Measurements from ENCODE around the gene PCK2. TPM values are rescaled to one million over a fixed set of nuclear protein-coding genes. Genes with fewer than 3 reads are reported as not detected.
A peak's percentile ranks its signal among the peaks of the same experiment; 100 is the strongest.
"Not testable (repeated sequence)": the region's sequence is repeated elsewhere in the genome, so short reads cannot be mapped to it uniquely, and the experiment has no call there.

PCK2 gene
- 10 to 100 TPM; 20.7 to 30.6 TPM for total RNA-seq
- polyA plus RNA-seq (ENCODE audit: insufficient read depth, low read depth, low replicate concordance), result 43.6 TPM
- long read RNA-seq, donor 1, partial matches to known transcripts, result 0 of 2 reads
- long read RNA-seq, donor 1, other reads (novel, unspliced or antisense), result 0 of 2 reads
- long read RNA-seq, donor 2, result 0 reads

- 0 to 1% methylated on average over 26 to 68 of the region's 68 CpGs for WGBS, 2 donors
- peak; percentile 82 for DNase-seq
- H3K4me1 ChIP-seq, result peaks cover 12% of the 10 kb centered on the region
- no peaks in the 10 kb centered on the region for H3K9me3 ChIP-seq
- intact Hi-C loops (cut with DNase I; ENCODE audit: low total_unique reads), result no loop called here
- H3K27ac ChIP-seq, result peak within 1 kb of the TSS; percentile 82 to 85
- no peaks in the 10 kb centered on the region for H3K36me3 ChIP-seq (ENCODE audit: low read depth, missing control alignments)
- TF ChIP-seq CTCF (IDR thresholded peaks at IDR 0.05), result no peak
- no peak for TF ChIP-seq POLR2A (IDR thresholded peaks at IDR 0.05)
- H3K4me3 ChIP-seq, result peak within 1 kb of the TSS; percentile 54 to 89
- H3K27me3 ChIP-seq, result no peaks in the 10 kb centered on the region
Observed at GRCh38 chr14:24093901-24094840, at the start of gene PCK2. TSS of gene PCK2 (plus strand) at chr14:24094311. CDS start at chr14:24094406, 95 bp downstream.

- H3K27me3 ChIP-seq; H3K9me3 ChIP-seq; H3K4me3 ChIP-seq; H3K27ac ChIP-seq; intact Hi-C loops (cut with DNase I; ENCODE audit: low total_unique reads); H3K36me3 ChIP-seq (ENCODE audit: low read depth, missing control alignments); H3K4me1 ChIP-seq: not testable (repeated sequence)
- 76 to 84% methylated on average over 2 of the region's 2 CpGs for WGBS, 2 donors
- DNase-seq, result peak; percentile 9
Observed at GRCh38 chr14:24049002-24049401, 45.1 kb upstream of the PCK2 start.

GRCh38 chr14:24050753-24051152 lies 43.4 kb upstream of the PCK2 start:
- DNase-seq, result peak; percentile 9

GRCh38 chr14:24051176-24051788 lies 42.8 kb upstream of the PCK2 start:
- intact Hi-C loops (cut with DNase I; ENCODE audit: low total_unique reads), result no loop called here
- H3K4me1 ChIP-seq, result peaks cover 8% of the 10 kb centered on the region
- H3K9me3 ChIP-seq, result no peaks in the 10 kb centered on the region
- H3K36me3 ChIP-seq (ENCODE audit: low read depth, missing control alignments), result no peaks in the 10 kb centered on the region
- TF ChIP-seq POLR2A (IDR thresholded peaks at IDR 0.05), result no peak
- no peak for TF ChIP-seq CTCF (IDR thresholded peaks at IDR 0.05)
- WGBS, 2 donors, result 16 to 17% methylated on average over 17 to 20 of the region's 20 CpGs
- peak; percentile 21 for DNase-seq
- peak overlapping the region; percentile 48 to 59 for H3K27ac ChIP-seq
- H3K27me3 ChIP-seq, result no peaks in the 10 kb centered on the region
- H3K4me3 ChIP-seq, result peak overlapping the region; percentile 64 to 70

More at GRCh38 chr14:24050753-24051152, 43.4 kb upstream of the PCK2 start:
- H3K9me3 ChIP-seq; H3K27me3 ChIP-seq; intact Hi-C loops (cut with DNase I; ENCODE audit: low total_unique reads); H3K4me3 ChIP-seq; H3K36me3 ChIP-seq (ENCODE audit: low read depth, missing control alignments); H3K4me1 ChIP-seq; H3K27ac ChIP-seq: not testable (repeated sequence)
- WGBS, 2 donors, result 39 to 59% methylated on average over 5 to 8 of the region's 8 CpGs

GRCh38 chr14:24051789-24052655 lies 42.1 kb upstream of the PCK2 start, which contains the start of gene CARMIL3:
TSS of gene CARMIL3 (plus strand) at chr14:24052009. CDS start at chr14:24052154, 145 bp downstream.
- intact Hi-C loops (cut with DNase I; ENCODE audit: low total_unique reads), result no loop called here

More at GRCh38 chr14:24051789-24052655, 42.1 kb upstream of the PCK2 start, which contains the start of gene CARMIL3:
- TF ChIP-seq POLR2A (IDR thresholded peaks at IDR 0.05), result no peak
- no peak for TF ChIP-seq CTCF (IDR thresholded peaks at IDR 0.05)
- Histone ChIP-seq H3K36me3 (ENCODE audit: low read depth, missing control alignments) (no peaks in the 10 kb centered on the region), H3K4me1 (peaks cover 8% of the 10 kb centered on the region), H3K27ac (peak within 1 kb of the TSS; percentile 48 to 59), H3K4me3 (peak within 1 kb of the TSS; percentile 64 to 70), H3K9me3 (no peaks in the 10 kb centered on the region), H3K27me3 (no peaks in the 10 kb centered on the region)
- WGBS, 2 donors, result 0 to 1% methylated on average over 31 to 48 of the region's 92 CpGs
- DNase-seq, result peak; percentile 77

All from testis (tissue), 5 donors.